Vagina (tissue), 2 donors: ENCODE results near the gene KCNIP4.

ENCODE experiments used
- CTCF ChIP-seq, 3 experiments: fragments of 450-650 bp in 2 of 3; fragments of 200-600 bp in 1 of 3; sonication (generic) in 1 of 3; IDR thresholded peaks; one replicate each; pipeline ENCODE4 v1.5.1; 2017 to 2019; ENCODE audit warnings: antibody characterized with exemption in 3 of 3, mild to moderate bottlenecking in 2 of 3, moderate library complexity in 2 of 3
- POLR2A ChIP-seq, 2 donors: fragments of 450-650 bp; IDR thresholded peaks; one replicate each; pipeline ENCODE4 v1.6.1; 2017; ENCODE audit warnings: antibody characterized with exemption in 2 of 2, mild to moderate bottlenecking in 2 of 2, moderate library complexity in 2 of 2
- POLR2AphosphoS5 ChIP-seq, 2 donors: sonication (generic); formaldehyde crosslinking; IDR thresholded peaks; one replicate each; pipeline ENCODE4 v1.9.0; 2017; ENCODE audit warnings: antibody characterized with exemption in 2 of 2, mild to moderate bottlenecking in 2 of 2, low read depth in 1 of 2; ENCODE audit not compliant: insufficient read depth in 1 of 2

DNA sequence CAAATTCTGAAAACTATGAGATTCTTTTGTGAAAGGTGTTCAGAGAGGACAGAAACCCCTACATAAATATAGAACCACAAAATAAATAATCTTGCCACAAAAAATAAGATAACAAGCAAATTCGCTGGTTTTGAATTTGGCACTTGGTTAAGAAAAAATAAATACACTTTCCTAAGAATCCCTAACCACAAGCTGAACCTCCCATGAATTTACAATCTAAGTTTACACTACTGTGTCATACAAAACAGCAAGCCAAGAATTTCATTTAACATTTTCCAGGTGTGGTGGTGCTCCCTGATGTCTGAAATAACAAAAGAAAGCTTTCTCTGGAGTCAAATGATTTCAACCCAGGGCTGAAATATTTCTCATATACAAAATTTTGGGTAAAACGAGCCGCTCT lies 121.0 kb downstream of the KCNIP4 start:
- TF ChIP-seq POLR2A (IDR thresholded peaks at IDR 0.05) (no peak), POLR2AphosphoS5 (IDR thresholded peaks at IDR 0.05; ENCODE audit: insufficient read depth in 1 of 2, low read depth in 1 of 2) (no peak), CTCF (IDR thresholded peaks at IDR 0.05) (no peak)
